GM23338 (cell line): ENCODE results near the gene RBM24. TPM values are rescaled to one million over a fixed set of nuclear protein-coding genes. Genes with fewer than 3 reads are reported as not detected.

Experiments used
- ATAC-seq: fragments of 200-7000 bp; cut with Tn5 transposase; 3 replicates; pipeline ENCODE4 v1.9.1; 2020
- DNase-seq: peaks from one replicate; pipeline ENCODE4 v3.0.0-alpha.2; 2015; ENCODE audit warnings: low spot score
- H2AFZ ChIP-seq: fragments of 200-600 bp; sonication (generic); 2 replicates; pipeline ENCODE4 v1.8.0; 2016; ENCODE audit warnings: antibody characterized with exemption, mild to moderate bottlenecking, moderate library complexity
- H3F3A ChIP-seq: fragments of 200-600 bp; sonication (generic); replicated peaks from 2 replicates; pipeline ENCODE4 v1.8.0; 2017; ENCODE audit warnings: antibody characterized with exemption, mixed run types, low read depth
- H3K27ac ChIP-seq: fragments of 200-600 bp; sonication (generic); 2 replicates; pipeline ENCODE4 v1.6.1; 2016; ENCODE audit warnings: low read depth
- H3K27me3 ChIP-seq: fragments of 200-600 bp; sonication (generic); 2 replicates; pipeline ENCODE4 v1.8.0; 2016; ENCODE audit warnings: mild to moderate bottlenecking, mixed run types, moderate library complexity; ENCODE audit not compliant: insufficient read depth
- H3K36me3 ChIP-seq: fragments of 200-600 bp; sonication (generic); 2 replicates; pipeline ENCODE4 v1.8.0; 2016; ENCODE audit warnings: mild to moderate bottlenecking; ENCODE audit not compliant: insufficient read depth
- H3K4me1 ChIP-seq: fragments of 200-600 bp; sonication (generic); 2 replicates; pipeline ENCODE4 v1.8.0; 2016; ENCODE audit warnings: mild to moderate bottlenecking, moderate library complexity; ENCODE audit not compliant: insufficient read depth
- H3K4me2 ChIP-seq: fragments of 200-600 bp; sonication (generic); 2 replicates; pipeline ENCODE4 v1.7.1; 2017; ENCODE audit warnings: mixed run types
- H3K4me3 ChIP-seq: fragments of 200-600 bp; sonication (generic); 2 replicates; pipeline ENCODE4 v1.6.1; 2016; ENCODE audit warnings: mixed run types
- H3K79me2 ChIP-seq: fragments of 200-600 bp; sonication (generic); replicated peaks from 2 replicates; pipeline ENCODE4 v1.8.0; 2017; ENCODE audit warnings: mild to moderate bottlenecking; ENCODE audit not compliant: insufficient read depth
- H3K9me2 ChIP-seq: fragments of 200-600 bp; sonication (generic); 2 replicates; pipeline ENCODE4 v1.8.0; 2017; ENCODE audit not compliant: insufficient read depth
- H4K20me1 ChIP-seq: fragments of 200-600 bp; sonication (generic); replicated peaks from 2 replicates; pipeline ENCODE4 v1.8.0; 2017; ENCODE audit warnings: mild to moderate bottlenecking; ENCODE audit not compliant: insufficient read depth
- H3K27ac Mint-ChIP-seq: 2 replicates; pipeline ENCODE4 v1.8.0; 2020; ENCODE audit warnings: inconsistent platforms, mild to moderate bottlenecking, moderate library complexity, mixed read lengths
- H3K27me3 Mint-ChIP-seq: 3 replicates; pipeline ENCODE4 v1.8.0; 2022; ENCODE audit warnings: low read depth, mild to moderate bottlenecking, moderate library complexity, mixed read lengths, inconsistent platforms; ENCODE audit not compliant: insufficient read depth, poor library complexity
- H3K36me3 Mint-ChIP-seq: 3 replicates; pipeline ENCODE4 v1.8.0; 2021; ENCODE audit warnings: low read depth, mild to moderate bottlenecking, inconsistent platforms, moderate library complexity, mixed read lengths
- H3K4me1 Mint-ChIP-seq: 3 replicates; pipeline ENCODE4 v1.8.0; 2020; ENCODE audit warnings: mild to moderate bottlenecking, inconsistent platforms, mixed read lengths
- H3K4me3 Mint-ChIP-seq: 3 replicates; pipeline ENCODE4 v1.8.0; 2021; ENCODE audit warnings: moderate library complexity, mild to moderate bottlenecking, inconsistent platforms, mixed read lengths
- H3K9me3 Mint-ChIP-seq: 3 replicates; pipeline ENCODE4 v1.8.0; 2020; ENCODE audit warnings: moderate library complexity, mild to moderate bottlenecking, inconsistent platforms, mixed read lengths
- CREB1 ChIP-seq: fragments of 250-450 bp; sonication (Bioruptor Pico); IDR thresholded peaks from 2 replicates; pipeline ENCODE4 v1.5.0; 2020; ENCODE audit warnings: low read depth, mild to moderate bottlenecking, moderate library complexity
- ETS1 ChIP-seq: IDR thresholded peaks from 2 replicates; pipeline ENCODE4 v1.6.1; 2016; ENCODE audit warnings: antibody characterized with exemption
- EZH2 ChIP-seq: fragments of 200-600 bp; sonication (generic); IDR thresholded peaks from one replicate; pipeline ENCODE4 v1.8.0; 2017; ENCODE audit warnings: antibody characterized with exemption, mild to moderate bottlenecking, low read depth; ENCODE audit not compliant: unreplicated experiment
- EZH2phosphoT487 ChIP-seq: fragments of 200-600 bp; sonication (generic); IDR thresholded peaks from one replicate; pipeline ENCODE4 v1.8.1; 2018; ENCODE audit warnings: antibody characterized with exemption; ENCODE audit not compliant: unreplicated experiment
- JUNB ChIP-seq: IDR thresholded peaks from one replicate; pipeline ENCODE4 v1.6.1; 2016; ENCODE audit warnings: antibody characterized with exemption; ENCODE audit not compliant: unreplicated experiment
- POLR2AphosphoS5 ChIP-seq: IDR thresholded peaks from 2 replicates; pipeline ENCODE4 v1.6.1; 2016; ENCODE audit warnings: antibody characterized with exemption, low read depth
- REST ChIP-seq: IDR thresholded peaks from one replicate; pipeline ENCODE4 v1.6.1; 2018; ENCODE audit warnings: antibody characterized with exemption; ENCODE audit not compliant: unreplicated experiment
- STAT1 ChIP-seq: IDR thresholded peaks from one replicate; pipeline ENCODE4 v1.6.1; 2016; ENCODE audit warnings: antibody characterized with exemption; ENCODE audit not compliant: unreplicated experiment
- ZNF114 ChIP-seq: fragments of 250-450 bp; sonication (Bioruptor Pico); IDR thresholded peaks from 2 replicates; pipeline ENCODE4 v1.5.0; 2020; ENCODE audit warnings: mild to moderate bottlenecking, moderate library complexity
- ZNF331 ChIP-seq: fragments of 250-450 bp; sonication (Bioruptor Pico); IDR thresholded peaks from 2 replicates; pipeline ENCODE4 v1.5.0; 2020; ENCODE audit warnings: low read depth, mild to moderate bottlenecking, moderate library complexity
- ZNF462 ChIP-seq: fragments of 250-450 bp; sonication (Bioruptor Pico); IDR thresholded peaks from 2 replicates; pipeline ENCODE4 v1.5.0; 2020; ENCODE audit warnings: mild to moderate bottlenecking, moderate library complexity
- polyA plus RNA-seq: library from polyadenylated mRNA; unstranded; fragments of >200 nt; fragmentation: Nextera tagmentation; extraction: Ambion mirVana; gene quantifications from 2 replicates; pipeline ENCODE4 v1.2.1, GENCODE V29; 2016
- total RNA-seq: library from RNA; depleted of rRNA; stranded (reverse); fragments of >200 nt; shearing (Covaris generic); gene quantifications from 2 replicates; pipeline ENCODE4 v1.2.3, GENCODE V29; 2014

Gene RBM24
- total and polyA plus RNA-seq, 2 experiments from 2014 or later = 0.27 to 1.3 TPM

- ATAC-seq = no peak
- no peak for TF ChIP-seq ZNF331 (CRISPR knock-in tag)
- no peak for TF ChIP-seq ZNF462 (CRISPR knock-in tag)
- TF ChIP-seq ZNF114 (CRISPR knock-in tag) = no peak
- TF ChIP-seq EZH2phosphoT487 = no peak
- TF ChIP-seq ETS1 = no peak
- TF ChIP-seq EZH2 = no peak
- TF ChIP-seq STAT1 = no peak
- no peak for TF ChIP-seq REST
- no peak for TF ChIP-seq POLR2AphosphoS5
- no peak for TF ChIP-seq CREB1 (CRISPR knock-in tag)
- no peak for TF ChIP-seq JUNB
- H3K27ac ChIP-seq = no peak overlapping the region
- H3F3A ChIP-seq = no peaks in the 10 kb centered on the region
- Mint-ChIP-seq H3K4me1 (no peaks in the 10 kb centered on the region), H3K27me3 (no peaks in the 10 kb centered on the region), H3K4me3 (no peak overlapping the region), H3K36me3 (no peaks in the 10 kb centered on the region), H3K27ac (no peak overlapping the region), H3K9me3 (no peaks in the 10 kb centered on the region)
- no peaks in the 10 kb centered on the region for H4K20me1 ChIP-seq
- 0 out of 2 replicates have a peak, but pooled peaks cover 3% of the 10 kb centered on the region for H3K9me2 ChIP-seq
- no peak for DNase-seq
- H2AFZ ChIP-seq = no peak overlapping the region
- H3K4me3 ChIP-seq = no peak overlapping the region
- H3K4me1 ChIP-seq = no peaks in the 10 kb centered on the region
- H3K36me3 ChIP-seq = no peaks in the 10 kb centered on the region
- no peaks in the 10 kb centered on the region for H3K79me2 ChIP-seq
- H3K27me3 ChIP-seq = no peaks in the 10 kb centered on the region
- H3K4me2 ChIP-seq = no peak overlapping the region
Measured at GRCh38 chr6:17250237-17250636, 30.9 kb upstream of the RBM24 start.
